SK-N-MC (cell line): ENCODE results near the gene TLR3.

Source experiments
- EZH2 ChIP-seq: fragments of 200-600 bp; sonication (generic); IDR thresholded peaks from one replicate; pipeline ENCODE4 v1.6.1; 2017; ENCODE audit warnings: antibody characterized with exemption
- FOXP2 ChIP-seq: optimal IDR thresholded peaks from 2 replicates; pipeline ENCODE3; 2011; ENCODE audit warnings: mild to moderate bottlenecking, moderate library complexity; ENCODE audit not compliant: insufficient read depth; ENCODE audit errors: extremely low read length, control extremely low read depth
- POLR2AphosphoS5 ChIP-seq: IDR thresholded peaks from 2 replicates; pipeline ENCODE4 v1.6.1; 2012; ENCODE audit warnings: mild to moderate bottlenecking, low read depth, low read length, borderline replicate concordance

GRCh38 chr4:186039697-186040096 is 29.3 kb upstream of the TLR3 start:
- no peak for TF ChIP-seq EZH2
- TF ChIP-seq POLR2AphosphoS5, result no peak
- TF ChIP-seq FOXP2, result no peak
